SJCRH30 (cell line): ENCODE results near the gene TGM5. TPM values are rescaled to one million over a fixed set of nuclear protein-coding genes. Genes with fewer than 3 reads are reported as not detected.
A peak's percentile ranks its signal among the peaks of the same experiment; 100 is the strongest.

Experiments used
- DNase-seq, 2 experiments: peaks; one replicate each; pipeline ENCODE4 v3.0.0-alpha.2; 2015 to 2020
- H3K27ac ChIP-seq: fragments of 250-450 bp; sonication (Bioruptor Pico); 2 replicates; pipeline ENCODE4 v1.5.1; 2020; ENCODE audit warnings: mild to moderate bottlenecking, moderate library complexity
- H3K27me3 ChIP-seq: fragments of 250-450 bp; sonication (Bioruptor Pico); 2 replicates; pipeline ENCODE4 v1.5.1; 2020; ENCODE audit warnings: mild to moderate bottlenecking, moderate library complexity
- H3K36me3 ChIP-seq: fragments of 250-450 bp; sonication (Bioruptor Pico); 2 replicates; pipeline ENCODE4 v1.5.1; 2020; ENCODE audit warnings: mild to moderate bottlenecking, moderate library complexity
- H3K4me1 ChIP-seq: fragments of 250-450 bp; sonication (Bioruptor Pico); 2 replicates; pipeline ENCODE4 v1.5.1; 2020; ENCODE audit warnings: mild to moderate bottlenecking, moderate library complexity
- H3K4me3 ChIP-seq: fragments of 250-450 bp; sonication (Bioruptor Pico); 2 replicates; pipeline ENCODE4 v1.5.1; 2020; ENCODE audit warnings: mild to moderate bottlenecking, moderate library complexity
- H3K9me3 ChIP-seq: fragments of 250-450 bp; sonication (Bioruptor Pico); replicated peaks from 2 replicates; pipeline ENCODE4 v1.5.1; 2020; ENCODE audit warnings: mild to moderate bottlenecking, moderate library complexity
- total RNA-seq: library from RNA; depleted of rRNA; stranded (reverse); fragments of >200 nt; shearing (Covaris generic); gene quantifications from 2 replicates; pipeline ENCODE4 v1.2.3, GENCODE V29; 2014

Gene TGM5
- total RNA-seq, 1 experiment from 2014 or later, result not detected

DNA sequence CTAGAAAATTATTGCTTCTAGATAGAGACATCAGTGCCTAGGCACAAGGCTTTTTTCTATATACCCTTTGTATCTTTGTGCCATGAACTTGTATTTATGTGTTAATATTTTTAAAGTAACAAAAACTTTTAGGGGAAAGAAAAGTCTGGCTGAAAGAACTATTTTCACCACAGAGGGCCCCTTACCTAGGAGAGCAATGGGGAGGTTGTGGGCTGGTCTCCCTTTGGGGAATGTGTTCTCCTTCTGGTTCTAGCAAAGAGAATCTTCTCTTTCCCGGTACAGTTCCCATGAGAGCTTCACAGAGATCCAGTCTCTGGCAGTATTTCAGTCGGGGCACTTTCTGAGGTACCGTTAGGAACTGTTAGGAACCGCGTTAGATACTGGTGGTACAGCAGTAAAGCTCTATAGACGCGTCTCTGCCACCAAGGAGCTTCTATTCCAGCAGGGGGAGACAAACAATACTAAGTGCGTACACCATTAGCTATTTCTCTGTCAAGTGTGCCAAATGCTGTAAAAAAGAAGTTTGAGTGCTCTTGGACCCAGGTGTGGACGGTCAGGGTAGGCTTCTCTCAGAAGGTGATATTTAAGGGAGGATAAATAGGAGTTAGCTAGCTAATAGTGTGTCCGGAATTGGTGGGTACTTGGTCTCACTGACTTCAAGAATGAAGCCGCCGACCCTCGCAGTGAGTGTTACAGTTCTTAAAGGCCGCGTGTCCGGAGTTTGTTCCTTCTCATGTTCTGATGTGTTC is 41.4 kb downstream of the TGM5 start:
- Histone ChIP-seq H3K27me3 (peaks cover 6% of the 10 kb centered on the region; the same call in 1 of the 2 replicates), H3K36me3 (no peaks in the 10 kb centered on the region), H3K4me3 (no peak overlapping the region), H3K9me3 (no peaks in the 10 kb centered on the region), H3K4me1 (no peaks in the 10 kb centered on the region), H3K27ac (no peak overlapping the region)
- DNase-seq, result peak; percentile 29 to 63

DNA sequence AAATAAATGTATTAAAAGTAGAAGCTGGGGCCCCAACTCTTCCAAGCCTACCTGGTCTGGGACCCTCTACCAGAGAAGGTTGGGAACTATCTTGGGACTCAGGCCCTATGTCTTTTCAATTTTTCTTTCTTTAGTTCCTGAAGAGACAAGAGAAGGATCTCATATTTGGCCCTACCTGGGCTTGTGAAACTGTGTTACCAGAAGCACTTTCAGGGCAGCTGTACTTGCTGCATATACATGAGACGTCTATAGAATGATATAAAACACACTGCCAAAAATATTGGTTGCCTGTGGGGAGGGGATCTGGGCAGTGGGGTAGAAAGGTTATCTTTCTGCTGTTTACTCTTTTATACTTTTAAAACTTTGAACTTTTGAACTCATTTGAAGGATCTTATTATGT is 45.3 kb downstream of the TGM5 start:
- Histone ChIP-seq H3K27me3 (peaks cover 6% of the 10 kb centered on the region; the same call in 1 of the 2 replicates), H3K4me3 (no peak overlapping the region), H3K4me1 (no peaks in the 10 kb centered on the region), H3K9me3 (no peaks in the 10 kb centered on the region), H3K36me3 (no peaks in the 10 kb centered on the region), H3K27ac (no peak overlapping the region)
- DNase-seq, result no peak

DNA sequence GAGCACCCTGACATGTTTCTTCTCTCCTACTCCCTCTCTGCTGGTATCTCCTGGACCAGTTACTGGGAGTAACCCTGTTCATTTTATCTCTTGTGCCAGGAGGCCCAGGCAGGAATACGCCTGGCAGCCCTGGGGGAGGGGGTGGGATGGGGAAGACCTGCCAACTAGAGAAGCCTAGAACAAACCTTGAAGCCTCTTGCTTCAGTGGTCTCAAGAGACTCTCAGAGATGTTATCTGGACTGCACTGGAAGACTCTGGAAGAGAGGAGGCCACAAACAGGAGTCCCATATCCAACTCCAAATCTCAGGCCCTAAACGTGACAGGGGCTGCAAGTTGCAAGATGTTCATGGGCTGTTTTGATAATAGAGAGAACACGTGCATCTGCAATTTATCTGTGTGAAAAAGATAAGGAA is 45.7 kb downstream of the TGM5 start, which contains the start of gene EPB42:
Gene EPB42, minus strand, starts transcription at position 28 of the 413 bp plus-strand sequence. CDS start 193 bp downstream, outside the sequence.
- no peaks in the 10 kb centered on the region for H3K9me3 ChIP-seq
- DNase-seq, result no peak
- no peaks in the 10 kb centered on the region for H3K4me1 ChIP-seq
- H3K4me3 ChIP-seq, result no peak within 1 kb of the TSS
- no peaks in the 10 kb centered on the region for H3K36me3 ChIP-seq
- peaks cover 6% of the 10 kb centered on the region; the same call in 1 of the 2 replicates for H3K27me3 ChIP-seq
- H3K27ac ChIP-seq, result no peak within 1 kb of the TSS

DNA sequence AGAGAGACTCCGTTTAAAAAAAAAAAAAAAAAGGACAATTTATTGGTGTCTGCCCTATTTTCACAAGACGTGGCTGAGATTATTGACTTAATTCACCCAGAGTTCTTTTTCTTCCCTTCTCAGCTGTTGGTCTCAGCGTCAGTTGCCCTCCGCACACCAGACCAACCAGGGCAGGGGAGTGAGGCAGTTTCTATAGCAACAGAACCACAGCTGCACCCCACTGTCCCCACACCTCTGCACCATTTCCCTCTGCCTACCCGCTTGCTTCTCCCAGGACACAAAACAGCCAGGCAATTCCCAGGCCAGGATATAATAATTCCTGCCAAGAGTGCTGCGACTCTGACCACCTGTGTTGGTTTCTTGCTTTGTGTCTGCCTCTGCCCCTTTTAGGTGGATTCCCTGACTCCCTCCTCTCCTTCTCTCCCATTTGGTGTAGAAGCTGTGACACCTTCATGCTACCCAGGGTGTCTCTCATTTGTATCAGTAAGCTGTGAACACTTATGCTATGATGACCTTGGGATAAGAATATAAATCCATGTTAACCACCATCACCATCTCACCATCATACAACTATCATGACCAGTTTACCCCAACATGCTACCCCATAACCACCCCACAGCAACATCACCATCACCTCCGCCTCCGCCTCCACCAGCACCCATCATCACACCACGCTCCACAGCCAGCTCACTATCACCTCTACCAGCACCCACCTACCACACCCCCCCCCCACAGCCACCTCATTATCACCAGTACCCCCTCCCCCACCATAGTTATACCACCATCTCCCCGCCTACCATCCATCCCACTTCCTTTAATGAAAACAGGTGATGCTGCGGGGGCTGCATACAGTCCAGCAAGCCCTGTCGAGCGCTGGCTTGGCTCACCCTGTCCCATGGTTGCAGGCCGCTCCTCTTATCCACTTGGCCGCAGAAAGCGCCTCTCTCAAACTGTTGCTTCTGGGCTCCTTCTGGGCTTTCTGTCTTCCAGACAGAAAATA is 46.5 kb downstream of the TGM5 start:
- no peak for DNase-seq
- H3K36me3 ChIP-seq, result no peaks in the 10 kb centered on the region
- peaks cover 6% of the 10 kb centered on the region; the same call in 1 of the 2 replicates for H3K27me3 ChIP-seq
- H3K27ac ChIP-seq, result no peak overlapping the region
- no peak overlapping the region for H3K4me3 ChIP-seq
- no peaks in the 10 kb centered on the region for H3K9me3 ChIP-seq
- no peaks in the 10 kb centered on the region for H3K4me1 ChIP-seq

DNA sequence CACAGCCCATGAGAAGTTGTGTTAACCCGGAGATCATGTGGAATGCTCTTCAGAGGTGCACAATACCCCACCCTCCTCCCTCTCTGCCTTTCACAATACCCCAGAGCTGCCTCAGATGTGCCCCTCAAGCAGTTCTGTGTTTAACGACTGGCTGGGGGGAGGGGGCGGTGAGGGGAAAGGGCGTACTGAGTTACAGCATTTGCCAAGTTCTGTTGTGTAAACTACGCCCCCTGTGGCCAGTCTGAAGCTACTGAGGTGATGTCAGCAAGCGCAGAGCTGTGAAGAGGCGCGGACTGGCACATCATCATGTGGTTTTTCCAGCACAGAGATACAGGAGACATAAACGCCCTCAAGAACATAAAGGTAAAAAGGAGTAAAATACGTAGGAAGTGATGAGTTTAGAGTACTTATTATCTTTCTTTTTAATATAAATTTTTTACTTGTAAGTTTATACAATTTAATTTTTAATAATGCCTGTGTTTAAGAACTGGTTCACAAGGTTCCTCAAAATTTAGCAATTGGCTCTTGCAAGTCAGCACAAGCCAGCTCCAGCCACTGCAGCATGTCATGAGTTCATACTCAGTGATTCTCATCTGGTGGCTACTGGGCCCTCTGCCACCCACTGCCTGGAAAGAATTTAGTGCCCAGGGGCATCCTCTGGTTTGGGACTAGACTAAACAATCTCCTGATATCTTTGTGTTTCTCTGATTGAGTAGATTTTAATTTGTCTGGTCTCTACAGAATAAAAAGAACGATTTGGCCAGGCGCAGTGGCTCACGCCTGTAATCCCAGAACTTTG is 47.6 kb downstream of the TGM5 start:
- Histone ChIP-seq H3K36me3 (no peaks in the 10 kb centered on the region), H3K27ac (no peak overlapping the region), H3K27me3 (peaks cover 6% of the 10 kb centered on the region; the same call in 1 of the 2 replicates), H3K4me3 (no peak overlapping the region), H3K9me3 (no peaks in the 10 kb centered on the region), H3K4me1 (no peaks in the 10 kb centered on the region)
- DNase-seq, result no peak

DNA sequence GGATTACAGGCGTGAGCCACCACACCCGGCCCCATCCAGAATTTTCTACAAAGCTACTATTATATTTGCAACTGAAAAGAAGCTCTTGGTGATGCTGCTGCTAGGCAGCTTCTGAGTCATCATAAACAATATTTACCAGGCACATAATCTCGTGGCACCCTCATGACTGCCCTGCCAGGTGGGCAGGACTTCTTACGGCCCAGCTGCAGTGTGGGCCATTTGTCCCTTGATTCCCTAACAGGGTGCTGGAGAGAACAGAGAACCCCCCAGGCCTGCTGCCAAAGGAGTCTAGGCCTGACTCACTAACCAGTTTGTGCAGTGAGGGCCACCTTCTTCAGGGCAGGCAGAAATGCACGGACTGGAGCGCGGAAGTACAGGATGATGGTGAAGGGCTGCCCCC is 50.8 kb downstream of the TGM5 start:
- H3K4me1 ChIP-seq, result no peaks in the 10 kb centered on the region
- no peaks in the 10 kb centered on the region for H3K36me3 ChIP-seq
- no peak overlapping the region for H3K27ac ChIP-seq
- no peaks in the 10 kb centered on the region for H3K27me3 ChIP-seq
- H3K9me3 ChIP-seq, result no peaks in the 10 kb centered on the region
- H3K4me3 ChIP-seq, result no peak overlapping the region
- DNase-seq, result no peak

DNA sequence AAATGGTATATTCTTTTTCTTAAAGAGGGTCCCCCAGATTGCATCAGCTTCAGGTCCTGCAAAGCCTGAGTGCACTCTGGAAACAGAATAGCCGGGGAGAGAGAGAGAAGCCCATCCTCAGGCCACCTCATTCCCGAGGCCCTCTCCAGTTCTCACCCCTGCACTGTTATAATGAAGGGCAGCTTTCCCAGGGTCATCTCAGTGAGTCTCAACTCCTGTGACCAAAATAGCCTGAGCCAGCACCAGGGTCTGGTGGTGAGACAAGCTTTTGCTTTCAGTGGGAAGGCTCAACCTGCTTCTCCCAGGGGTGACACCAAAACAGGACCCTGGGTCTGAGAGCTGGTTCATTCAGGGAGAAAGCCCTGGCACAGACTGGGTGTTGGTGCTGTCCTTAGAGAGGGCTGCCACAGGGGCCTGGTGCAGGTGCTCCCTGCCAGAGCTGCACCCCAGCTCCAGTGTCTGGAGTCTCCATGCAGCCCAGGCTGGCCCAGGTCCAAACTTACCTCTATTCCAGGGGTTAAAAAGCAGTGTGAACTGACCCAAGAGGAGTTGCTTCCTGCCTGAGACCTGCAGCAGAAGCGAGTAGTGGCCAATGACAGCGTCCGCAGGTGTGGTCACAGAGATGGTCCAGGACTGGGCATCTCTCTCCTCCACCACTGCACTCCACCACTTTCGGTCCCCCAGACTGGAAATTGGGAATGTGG is 52.0 kb downstream of the TGM5 start:
- no peak for DNase-seq
- H3K36me3 ChIP-seq, result no peaks in the 10 kb centered on the region

DNA sequence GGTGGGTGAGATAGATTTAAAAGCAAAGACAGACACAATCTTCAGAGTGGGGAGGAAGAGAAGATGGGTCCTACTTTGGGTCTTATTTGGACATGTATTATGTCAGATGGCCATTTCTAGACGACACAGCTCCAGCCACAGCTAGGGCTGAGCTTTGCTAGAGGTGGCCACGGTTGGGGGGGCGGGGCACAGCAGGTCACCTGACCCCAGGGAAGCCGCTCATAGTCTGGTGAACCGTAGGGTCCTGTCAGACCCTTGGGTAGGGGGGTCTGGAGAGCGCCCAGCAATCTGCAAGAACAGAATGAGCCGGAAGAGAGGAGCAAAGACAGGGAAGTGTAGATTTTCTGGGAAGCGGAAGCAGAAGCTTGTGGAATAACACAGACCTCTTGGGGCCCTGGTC is 52.6 kb downstream of the TGM5 start:
- no peak overlapping the region for H3K27ac ChIP-seq
- H3K36me3 ChIP-seq, result no peaks in the 10 kb centered on the region
- H3K4me3 ChIP-seq, result no peak overlapping the region
- no peak for DNase-seq
- no peaks in the 10 kb centered on the region for H3K27me3 ChIP-seq
- no peaks in the 10 kb centered on the region for H3K9me3 ChIP-seq
- H3K4me1 ChIP-seq, result no peaks in the 10 kb centered on the region

More for the DNA sequence above, 52.0 kb downstream of the TGM5 start:
- Histone ChIP-seq H3K27ac (no peak overlapping the region), H3K9me3 (no peaks in the 10 kb centered on the region), H3K4me1 (no peaks in the 10 kb centered on the region), H3K4me3 (no peak overlapping the region), H3K27me3 (no peaks in the 10 kb centered on the region)

DNA sequence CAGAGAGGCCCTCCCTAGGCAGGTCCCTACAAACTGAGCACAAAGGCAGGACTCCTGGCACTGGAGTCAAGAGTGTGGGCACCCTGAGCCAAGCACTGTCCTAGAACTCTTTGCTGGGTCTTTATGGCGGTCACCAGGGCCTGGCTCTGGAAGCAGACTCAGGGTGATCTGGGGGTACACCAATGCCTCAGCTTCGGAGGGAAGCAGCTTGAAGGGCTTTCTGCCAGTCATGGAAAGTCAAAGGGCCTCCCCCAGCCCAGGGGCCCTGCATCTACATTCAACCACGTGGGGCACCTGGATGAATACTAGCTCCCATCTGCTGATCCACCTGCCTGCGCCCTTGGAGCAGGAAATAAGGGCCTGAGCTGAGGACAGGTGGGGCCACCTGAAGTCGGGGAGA is 53.3 kb downstream of the TGM5 start:
- H3K9me3 ChIP-seq, result no peaks in the 10 kb centered on the region
- H3K4me3 ChIP-seq, result no peak overlapping the region
- no peak overlapping the region for H3K27ac ChIP-seq
- H3K36me3 ChIP-seq, result no peaks in the 10 kb centered on the region
- no peak for DNase-seq
- H3K27me3 ChIP-seq, result no peaks in the 10 kb centered on the region
- no peaks in the 10 kb centered on the region for H3K4me1 ChIP-seq

DNA sequence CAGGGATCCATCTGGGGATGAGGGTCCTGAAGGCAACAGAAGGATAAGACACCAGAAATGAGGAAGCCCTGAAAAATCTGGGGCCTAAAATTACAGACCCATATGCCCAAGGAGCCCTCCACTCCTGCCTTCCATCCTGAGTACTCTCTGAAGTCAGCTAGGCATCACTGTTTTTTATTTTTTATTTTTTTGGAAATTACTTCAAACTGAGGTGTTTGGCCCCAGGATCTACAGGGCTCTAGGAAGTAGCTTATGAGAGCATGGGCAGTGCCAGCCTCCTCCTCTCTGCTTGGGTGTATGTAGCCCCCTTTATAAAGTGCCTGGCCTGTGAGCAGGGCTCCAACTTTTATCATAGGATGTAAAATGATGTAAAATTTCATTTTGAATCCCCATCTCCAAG is 53.8 kb downstream of the TGM5 start:
- Histone ChIP-seq H3K36me3 (no peaks in the 10 kb centered on the region), H3K4me3 (no peak overlapping the region), H3K4me1 (no peaks in the 10 kb centered on the region), H3K9me3 (no peaks in the 10 kb centered on the region), H3K27me3 (no peaks in the 10 kb centered on the region), H3K27ac (no peak overlapping the region)
- no peak for DNase-seq

DNA sequence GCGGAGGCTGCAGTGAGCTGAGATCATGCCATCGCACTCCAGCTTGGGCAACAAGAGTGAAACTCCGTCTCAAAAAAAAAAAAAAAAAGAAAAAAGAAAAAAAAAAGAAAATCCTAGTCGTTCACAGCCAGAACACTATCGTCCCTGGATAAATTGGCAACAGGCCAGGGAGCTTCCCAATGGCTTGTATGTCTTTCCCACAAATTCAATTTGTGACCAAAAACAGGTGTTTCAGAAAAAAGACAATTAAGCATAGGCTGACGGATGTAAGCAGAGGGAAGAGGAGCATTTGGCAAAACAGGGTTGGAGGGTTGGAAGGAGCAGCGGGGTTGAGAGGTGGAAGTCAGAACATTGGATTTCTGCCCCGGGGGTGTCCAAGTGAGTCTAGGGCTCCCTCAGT is 54.4 kb downstream of the TGM5 start:
- no peaks in the 10 kb centered on the region for H3K27me3 ChIP-seq

DNA sequence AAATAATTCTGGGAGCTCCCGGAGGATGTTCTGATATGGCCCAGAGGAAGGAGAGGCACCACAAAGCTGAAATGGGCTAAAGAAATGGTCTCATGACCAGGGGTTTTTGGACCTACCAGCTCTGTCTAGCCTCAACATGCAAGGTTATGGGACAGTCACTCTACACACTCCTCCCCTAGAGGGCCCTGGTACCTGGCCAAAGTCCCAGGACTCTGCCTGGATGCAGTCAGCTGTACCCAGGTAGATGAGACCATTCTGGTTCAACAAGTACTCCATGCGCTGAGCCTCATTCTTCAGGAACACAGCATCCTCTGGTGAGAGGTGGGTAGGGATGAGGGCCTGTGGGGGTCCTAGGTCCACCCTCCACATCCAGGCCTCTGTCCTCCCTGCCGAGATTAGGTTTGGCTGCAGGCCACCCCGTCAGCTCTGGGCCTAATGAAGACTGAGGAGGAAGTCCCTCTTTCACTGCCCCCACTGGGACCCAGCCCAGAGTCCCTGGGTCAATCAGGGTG is 55.4 kb downstream of the TGM5 start:
- DNase-seq, result no peak
- Histone ChIP-seq H3K36me3 (no peaks in the 10 kb centered on the region), H3K9me3 (no peaks in the 10 kb centered on the region), H3K4me3 (no peak overlapping the region), H3K27me3 (no peaks in the 10 kb centered on the region), H3K4me1 (no peaks in the 10 kb centered on the region), H3K27ac (no peak overlapping the region)

More for the DNA sequence above, 54.4 kb downstream of the TGM5 start:
- Histone ChIP-seq H3K9me3 (no peaks in the 10 kb centered on the region), H3K4me1 (no peaks in the 10 kb centered on the region), H3K36me3 (no peaks in the 10 kb centered on the region), H3K27ac (no peak overlapping the region), H3K4me3 (no peak overlapping the region)
- peak; percentile 65 to 84 for DNase-seq

DNA sequence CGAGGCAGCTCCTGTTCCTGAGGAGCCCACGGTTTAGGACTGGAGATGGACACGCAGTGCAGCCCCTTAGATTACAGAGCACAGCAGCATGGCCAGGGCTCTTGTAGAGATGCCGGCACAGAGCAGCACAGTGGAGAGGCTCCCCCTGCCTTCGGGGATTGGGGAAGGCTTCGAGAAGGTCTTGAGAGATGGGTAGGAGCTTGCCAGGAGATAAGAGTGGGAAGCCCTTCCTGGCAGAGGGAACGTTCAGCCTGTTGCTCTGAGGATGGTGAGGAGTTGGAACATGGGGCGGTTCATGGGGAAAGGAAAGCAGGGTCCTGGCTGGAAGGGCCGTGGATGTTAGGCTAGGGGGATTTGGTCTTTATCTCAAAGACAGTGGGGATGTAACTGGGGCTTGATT is 55.9 kb downstream of the TGM5 start:
- no peaks in the 10 kb centered on the region for H3K27me3 ChIP-seq
- no peak overlapping the region for H3K4me3 ChIP-seq
- no peak overlapping the region for H3K27ac ChIP-seq
- DNase-seq, result no peak
- H3K9me3 ChIP-seq, result no peaks in the 10 kb centered on the region
- no peaks in the 10 kb centered on the region for H3K4me1 ChIP-seq
- H3K36me3 ChIP-seq, result no peaks in the 10 kb centered on the region
